ENCODE data around the gene NPTN.
A peak's percentile ranks its signal among the peaks of the same experiment; 100 is the strongest.
"Not testable (repeated sequence)": the region's sequence is repeated elsewhere in the genome, so short reads cannot be mapped to it uniquely, and the experiment has no call there.

NPTN gene

DNA sequence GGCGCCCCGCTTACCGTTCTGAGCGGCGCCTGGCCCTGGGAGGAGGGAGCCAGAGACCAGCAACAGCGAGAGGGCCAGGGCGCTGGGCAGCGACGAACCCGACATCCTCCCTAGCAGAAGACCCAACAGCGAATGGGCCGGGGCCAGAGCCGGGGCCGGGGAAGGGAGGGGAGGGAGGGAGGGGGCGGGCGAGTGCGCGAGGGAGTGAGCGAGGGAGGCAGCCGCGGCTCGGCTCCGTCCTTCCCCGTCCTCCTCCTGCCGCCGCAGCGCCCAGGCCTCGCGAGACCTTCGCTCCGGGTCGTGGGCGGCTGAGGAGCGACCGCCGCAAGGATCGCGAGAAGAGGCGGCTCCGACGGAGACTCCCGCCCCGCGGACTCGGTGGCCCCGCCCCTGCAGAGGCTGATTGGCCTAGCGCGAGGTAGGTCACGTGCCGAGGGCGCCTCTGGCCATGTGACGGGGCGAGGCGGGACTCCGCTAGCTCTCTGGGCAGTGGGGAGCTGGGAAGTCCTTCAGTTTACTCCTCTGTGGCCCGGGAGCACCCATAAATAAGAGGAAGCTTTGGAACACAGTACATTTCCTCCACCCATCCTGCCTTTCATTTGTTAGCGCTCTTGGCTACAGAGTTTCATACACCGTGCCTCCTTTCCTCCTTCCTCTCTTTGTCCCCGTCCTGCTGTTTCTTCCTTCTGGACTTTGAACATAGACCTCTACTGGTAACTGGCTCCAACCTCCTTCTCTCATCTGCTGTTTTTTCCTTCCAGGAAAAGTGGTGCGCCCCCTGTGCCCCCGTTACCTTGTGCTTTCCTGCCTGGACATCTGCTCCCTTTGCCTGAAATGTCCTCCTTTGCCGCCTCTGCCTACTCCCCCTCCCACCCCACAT is at the start of gene NPTN:
NPTN (minus strand) TSS at position 279 of the 880 bp plus-strand sequence; CDS start at position 105, 174 bp downstream.
- DNase-seq (ENCODE audit: low read depth), result peak; percentile 98

DNA sequence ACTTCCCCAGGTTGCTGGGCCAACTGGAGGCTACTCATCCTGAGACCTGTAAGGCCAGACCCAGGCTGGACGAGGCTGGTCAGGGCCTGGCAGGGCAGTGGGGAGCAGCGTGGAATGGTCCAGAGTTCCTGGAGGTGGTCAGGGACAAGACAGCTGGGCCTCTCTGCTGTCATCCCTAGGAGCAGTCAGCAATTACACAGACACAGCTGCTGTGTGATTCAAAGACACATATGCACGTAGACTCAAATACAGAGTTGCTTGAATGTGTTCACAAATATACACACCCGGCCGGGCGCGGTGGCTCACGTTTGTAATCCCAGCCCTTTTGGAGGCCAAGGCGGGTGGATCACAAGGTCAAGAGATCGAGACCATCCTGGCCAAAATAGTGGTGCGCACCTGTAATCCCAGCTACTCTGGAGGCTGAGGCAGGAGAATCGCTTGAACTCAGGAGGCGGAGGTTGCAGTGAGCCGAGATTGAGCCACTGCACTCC is 49.5 kb upstream of the NPTN start:
- DNase-seq (ENCODE audit: low read depth), result no peak

DNA sequence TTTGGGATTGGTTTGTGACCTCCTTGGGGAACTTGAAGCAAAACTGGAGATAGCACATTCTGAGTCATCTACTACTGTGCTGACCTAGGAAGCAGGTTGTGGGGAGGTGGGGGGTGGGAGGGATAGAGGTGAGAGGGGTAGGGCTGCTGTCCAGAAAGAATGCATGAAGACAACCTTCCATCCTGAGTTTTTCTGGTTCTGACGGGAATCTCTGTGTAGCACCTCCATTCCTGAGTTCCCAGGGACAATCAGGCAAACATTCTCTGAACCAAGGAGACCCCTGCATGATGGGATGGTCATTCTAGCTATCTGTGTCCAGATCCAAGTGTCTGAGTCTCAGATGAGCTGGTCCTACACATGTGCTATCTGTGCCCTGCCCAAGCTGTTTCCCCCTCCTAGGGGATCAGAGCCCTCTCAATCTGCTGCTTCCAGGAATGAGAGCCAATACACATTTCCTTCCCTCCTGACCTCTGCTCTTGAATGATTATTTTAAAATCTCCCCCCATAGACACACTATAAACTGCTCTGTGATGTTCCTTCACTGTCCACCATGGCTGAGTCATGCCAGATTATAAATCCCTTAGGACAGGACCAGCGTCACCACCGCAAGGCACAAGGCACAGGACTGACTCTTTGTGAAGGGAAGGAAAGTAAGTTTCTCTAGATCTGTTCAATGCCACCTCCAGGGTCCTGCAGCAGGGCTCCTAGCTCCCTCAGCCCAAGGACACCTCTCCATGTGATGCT is 48.8 kb upstream of the NPTN start:
- DNase-seq (ENCODE audit: low read depth), result no peak

DNA sequence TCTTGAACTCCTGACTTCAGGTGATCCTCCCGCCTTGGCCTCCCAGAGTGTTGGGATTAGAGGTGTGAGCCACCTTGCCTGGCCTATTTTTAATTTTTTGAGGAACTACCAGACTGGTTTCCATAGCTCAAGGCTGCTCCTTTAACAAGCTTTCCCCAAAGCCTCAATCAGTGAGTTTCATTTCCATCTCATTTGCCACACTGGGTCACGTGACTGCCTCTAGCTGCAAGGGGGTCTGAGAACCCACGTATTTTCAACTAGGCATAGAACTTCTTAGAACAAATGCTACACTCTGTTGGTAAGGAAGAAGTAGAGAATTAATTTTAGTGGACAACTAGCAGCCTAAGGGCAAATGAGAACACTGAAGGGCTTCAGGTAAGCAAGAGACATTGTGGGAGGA is 47.9 kb upstream of the NPTN start:
- DNase-seq (ENCODE audit: low read depth), result no peak

DNA sequence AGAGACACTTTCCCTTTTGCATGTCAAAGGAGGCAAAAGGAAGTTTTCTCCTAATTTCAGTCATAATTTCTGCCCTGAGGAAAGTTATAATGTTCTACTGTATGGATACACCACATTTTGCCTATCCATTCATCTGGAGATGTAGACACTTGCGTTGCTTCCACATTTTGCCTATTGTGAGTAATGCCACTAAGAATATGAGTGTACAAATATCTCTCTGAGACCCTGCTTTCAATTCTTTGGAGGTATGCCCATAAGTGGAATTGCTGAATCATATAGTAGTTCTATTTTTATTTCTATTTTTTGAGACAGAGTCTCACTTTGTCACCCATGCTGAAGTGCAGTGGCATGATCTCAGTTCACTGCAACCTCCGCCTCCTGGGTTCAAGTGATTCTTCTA is 47.4 kb upstream of the NPTN start:
- DNase-seq (ENCODE audit: low read depth), result no peak

DNA sequence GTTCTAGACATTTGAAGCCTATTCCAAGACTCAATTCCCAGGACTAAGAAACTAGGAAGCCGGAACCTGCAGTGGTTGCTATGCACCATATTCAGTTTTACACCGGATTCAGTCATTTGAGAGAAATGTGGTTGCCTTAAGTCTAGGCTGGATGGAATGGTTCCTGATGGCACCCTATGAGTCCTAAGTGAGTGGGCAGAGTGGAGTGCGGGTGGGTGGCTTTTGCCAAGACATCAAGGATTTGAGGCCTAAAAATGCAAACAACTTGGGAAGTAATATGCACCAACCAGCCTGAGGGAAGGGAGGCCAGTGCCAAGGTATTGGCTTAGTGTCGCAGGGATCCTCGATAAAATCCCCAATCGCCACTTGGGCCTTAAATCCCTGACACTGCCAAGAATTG is 46.8 kb upstream of the NPTN start:
- no peak for DNase-seq (ENCODE audit: low read depth)

DNA sequence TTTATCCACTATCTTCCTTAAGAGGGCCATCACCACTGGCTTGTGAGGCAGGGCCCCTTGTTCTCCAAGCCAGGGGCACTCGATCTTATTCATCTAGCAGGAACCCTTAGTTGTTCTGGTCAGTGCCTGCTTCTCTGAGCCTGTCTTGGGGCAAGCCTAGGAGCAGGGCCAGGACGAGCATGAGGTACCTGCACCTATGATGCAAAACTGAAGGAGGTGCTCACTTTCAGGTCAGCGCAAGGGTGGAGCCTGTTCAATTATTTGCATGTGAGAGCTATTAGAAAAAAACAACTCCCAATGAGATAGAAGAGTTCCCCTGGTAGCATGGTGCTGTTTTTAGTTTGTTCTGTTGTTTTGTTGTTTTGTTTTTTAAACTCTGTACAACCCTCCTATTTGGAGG is 46.0 kb upstream of the NPTN start:
- no peak for DNase-seq (ENCODE audit: low read depth)

DNA sequence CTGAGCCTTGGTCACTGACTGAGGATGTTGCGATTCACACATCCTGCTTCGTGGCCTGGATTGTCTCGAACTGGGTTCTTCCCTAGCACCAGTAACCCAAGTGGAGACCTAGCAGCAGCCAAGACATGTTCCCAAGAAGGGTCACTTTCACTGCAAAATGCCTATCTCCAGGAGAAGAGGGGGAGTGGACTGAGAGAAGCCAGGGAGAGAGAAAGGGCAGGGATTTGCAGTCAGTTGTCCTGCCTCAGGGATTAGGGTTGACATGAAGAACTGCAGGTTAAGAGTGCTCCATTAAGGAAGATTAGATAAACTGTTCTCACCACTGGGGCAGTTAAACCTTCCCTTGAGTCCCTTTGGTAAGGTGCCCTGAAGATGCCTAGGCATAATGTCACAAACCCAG is 45.3 kb upstream of the NPTN start:
- no peak for DNase-seq (ENCODE audit: low read depth)

DNA sequence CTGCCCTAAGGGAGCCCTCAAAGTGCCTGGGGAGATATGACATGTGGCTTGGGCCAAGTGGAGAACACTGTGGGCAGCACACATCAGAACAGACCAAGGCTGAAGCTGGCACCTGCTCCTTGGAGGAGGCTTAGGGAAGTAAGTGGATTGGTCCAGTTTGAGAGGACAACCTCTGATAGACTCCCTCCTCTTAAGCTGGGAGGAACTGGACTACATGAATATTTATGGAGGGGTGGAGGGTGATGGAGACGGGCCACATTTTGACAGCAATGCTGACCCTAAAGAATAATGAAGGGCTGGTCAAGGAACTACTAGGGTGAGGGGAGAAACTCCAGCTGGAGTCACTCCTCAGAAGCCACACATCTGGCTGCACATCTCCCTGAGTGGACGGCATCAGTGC is 44.5 kb upstream of the NPTN start:
- DNase-seq (ENCODE audit: low read depth), result no peak

DNA sequence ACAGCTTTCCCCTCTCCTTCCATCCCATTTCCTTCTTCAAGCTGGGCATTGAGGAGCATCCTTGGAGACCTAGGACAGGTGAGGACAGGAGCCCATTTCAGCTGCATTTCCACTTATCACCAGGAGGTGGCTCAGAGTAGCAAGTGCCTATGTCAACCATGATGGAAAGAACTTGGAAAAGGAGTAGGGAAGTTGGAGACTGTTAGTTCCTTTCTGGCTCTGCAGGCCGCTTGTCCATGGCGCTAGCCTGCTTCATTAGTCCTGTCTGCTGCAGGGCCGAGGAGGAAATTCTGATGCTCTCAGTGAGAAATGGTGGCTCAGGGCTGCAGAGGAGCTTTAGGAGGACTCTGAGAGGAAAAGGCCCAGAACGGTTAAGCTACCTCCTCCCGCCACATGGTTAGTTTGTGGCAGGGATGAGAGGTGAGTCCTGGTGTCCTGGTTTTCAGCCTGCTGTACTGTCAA is 44.0 kb upstream of the NPTN start:
- peak; percentile 18 for DNase-seq (ENCODE audit: low read depth)

DNA sequence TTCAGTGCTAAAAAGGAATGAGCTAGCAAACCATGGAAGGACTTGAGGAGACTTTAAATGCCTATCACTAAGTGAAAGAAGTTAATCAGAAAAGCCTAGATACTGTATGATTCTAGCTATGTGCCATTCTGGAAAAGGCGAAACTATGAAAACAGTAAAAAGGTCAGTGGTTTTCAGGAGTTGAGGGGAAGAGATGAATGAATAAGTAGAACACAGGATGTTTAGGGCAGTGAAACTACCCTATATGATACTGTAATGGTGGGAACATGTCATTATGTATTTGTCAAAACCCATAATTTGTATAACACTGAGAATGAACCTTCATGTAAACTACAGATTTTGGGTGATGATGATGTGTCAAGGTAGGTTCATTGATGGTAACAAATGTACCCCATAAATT is 41.4 kb upstream of the NPTN start:
- DNase-seq (ENCODE audit: low read depth), result no peak

DNA sequence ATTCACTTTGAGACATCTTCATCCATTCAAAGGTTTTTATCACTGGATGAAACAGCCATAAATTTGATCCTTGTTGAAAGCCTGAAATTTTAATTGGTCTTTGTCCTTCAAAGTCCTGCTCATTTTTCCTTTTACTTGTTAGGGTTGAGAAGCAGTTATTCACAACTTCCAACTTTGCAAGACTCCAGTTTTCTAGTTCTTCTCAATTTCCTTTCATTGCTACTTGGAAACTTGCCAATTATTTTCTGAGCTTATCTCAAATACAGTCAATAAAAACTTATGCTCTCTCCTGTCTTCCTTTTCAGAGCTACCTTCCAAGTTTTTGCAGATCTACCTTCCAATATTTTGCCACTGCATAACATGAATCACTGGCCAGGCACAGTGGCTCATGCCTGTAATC is 27.3 kb upstream of the NPTN start:
- no peak for DNase-seq (ENCODE audit: low read depth)

DNA sequence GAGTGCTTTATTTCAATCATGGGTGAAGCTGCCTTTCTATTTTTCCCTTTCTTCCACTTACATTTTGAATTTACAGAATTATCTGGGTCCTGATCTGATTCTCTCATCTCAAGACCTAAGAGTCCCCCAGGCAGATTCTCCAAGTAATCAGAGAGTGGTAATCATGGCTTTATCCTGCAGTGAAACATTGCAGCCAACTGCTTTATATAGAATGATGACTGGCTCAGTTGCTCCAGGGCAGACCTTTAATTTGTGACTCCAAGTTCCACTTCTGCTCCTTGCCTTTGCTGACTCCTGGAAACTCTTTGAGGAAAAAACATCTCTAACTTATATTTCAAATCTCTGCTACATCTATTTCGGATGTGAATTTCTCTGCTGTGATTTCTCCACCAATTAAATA is 25.5 kb upstream of the NPTN start:
- no peak for DNase-seq (ENCODE audit: low read depth)

DNA sequence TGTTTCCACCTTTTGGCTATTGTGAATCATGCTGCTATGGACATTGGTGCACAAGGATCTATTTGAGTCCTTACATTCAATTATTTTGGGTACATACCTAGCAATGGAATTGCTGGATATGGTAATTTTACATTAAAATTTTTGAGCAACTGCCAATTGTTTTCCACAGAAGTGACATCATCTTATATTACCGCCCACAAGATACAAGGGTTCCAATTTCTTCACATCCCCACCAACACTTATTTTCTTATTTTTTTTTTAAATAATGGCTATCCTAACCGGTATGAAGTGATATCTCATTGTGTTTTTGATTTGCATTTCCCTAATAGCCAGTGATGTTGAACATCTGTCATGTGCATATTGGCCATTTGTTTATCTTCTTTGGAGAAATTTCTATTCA is 22.5 kb upstream of the NPTN start:
- no peak for DNase-seq (ENCODE audit: low read depth)

DNA sequence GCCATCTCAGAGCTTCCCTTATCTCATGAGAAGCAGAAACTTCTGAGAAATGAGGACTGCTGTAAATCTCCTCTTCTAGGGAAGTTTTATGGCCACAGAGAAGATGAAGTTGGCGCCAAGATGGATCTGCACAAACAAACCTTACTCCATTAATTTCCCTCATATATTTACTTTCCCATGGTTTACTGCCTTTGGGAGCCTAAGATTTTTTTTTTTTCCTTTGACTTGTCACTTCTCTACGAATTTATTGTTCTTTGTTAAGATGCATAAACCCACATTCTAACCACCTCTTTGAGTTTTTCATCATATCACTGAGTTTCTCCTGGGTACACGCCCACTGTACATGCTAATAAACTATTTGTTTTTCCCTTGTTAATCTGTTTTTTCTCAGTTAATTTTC is 21.5 kb upstream of the NPTN start:
- no peak for DNase-seq (ENCODE audit: low read depth)

DNA sequence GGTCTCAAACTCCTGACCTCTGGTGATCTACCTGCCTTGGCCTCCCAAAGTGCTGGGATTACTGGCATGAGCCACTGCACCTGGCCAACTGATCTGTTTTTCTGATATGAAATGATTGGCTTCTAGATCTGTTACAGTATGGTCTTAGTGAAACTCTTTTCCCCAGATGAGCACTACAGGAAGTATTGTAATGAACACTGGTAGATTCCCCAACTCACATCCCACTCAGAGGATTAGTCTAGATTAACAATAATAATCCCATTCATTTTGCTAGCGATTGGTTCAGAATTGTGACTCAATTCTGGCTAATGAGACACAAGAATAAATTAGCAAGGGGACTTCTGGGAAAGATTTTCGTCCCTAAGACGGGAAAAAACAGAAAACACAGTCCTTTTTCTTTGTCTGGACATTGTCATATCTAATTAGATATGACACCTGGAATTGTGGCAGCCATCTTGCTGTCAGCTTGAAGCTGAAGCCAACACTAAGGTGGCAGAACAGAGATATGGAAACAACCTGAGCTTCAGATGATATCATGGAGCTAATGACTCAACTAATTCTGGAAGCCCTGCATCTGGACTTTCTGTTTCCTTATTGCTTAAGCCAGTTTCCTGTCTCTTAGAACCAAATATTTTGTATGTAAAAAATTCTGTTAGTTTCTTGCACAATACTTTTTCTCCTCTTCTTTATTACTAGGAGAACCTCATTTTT is 17.4 kb upstream of the NPTN start:
- DNase-seq (ENCODE audit: low read depth), result no peak

DNA sequence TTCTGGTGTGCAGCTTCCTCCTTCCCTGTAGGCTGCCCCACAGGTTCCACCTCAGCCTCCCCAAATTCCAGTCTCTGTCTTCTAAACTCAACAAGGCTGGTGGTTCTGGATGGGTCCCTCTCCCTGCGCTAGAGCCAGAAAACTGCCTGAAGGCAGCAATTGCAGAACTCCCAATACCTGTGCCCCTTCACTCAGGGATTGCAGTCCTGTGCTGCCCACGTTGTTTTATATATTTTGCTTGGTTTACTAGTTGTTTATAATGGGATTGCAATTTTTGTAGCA is 14.8 kb upstream of the NPTN start:
- DNase-seq (ENCODE audit: low read depth), result no peak

DNA sequence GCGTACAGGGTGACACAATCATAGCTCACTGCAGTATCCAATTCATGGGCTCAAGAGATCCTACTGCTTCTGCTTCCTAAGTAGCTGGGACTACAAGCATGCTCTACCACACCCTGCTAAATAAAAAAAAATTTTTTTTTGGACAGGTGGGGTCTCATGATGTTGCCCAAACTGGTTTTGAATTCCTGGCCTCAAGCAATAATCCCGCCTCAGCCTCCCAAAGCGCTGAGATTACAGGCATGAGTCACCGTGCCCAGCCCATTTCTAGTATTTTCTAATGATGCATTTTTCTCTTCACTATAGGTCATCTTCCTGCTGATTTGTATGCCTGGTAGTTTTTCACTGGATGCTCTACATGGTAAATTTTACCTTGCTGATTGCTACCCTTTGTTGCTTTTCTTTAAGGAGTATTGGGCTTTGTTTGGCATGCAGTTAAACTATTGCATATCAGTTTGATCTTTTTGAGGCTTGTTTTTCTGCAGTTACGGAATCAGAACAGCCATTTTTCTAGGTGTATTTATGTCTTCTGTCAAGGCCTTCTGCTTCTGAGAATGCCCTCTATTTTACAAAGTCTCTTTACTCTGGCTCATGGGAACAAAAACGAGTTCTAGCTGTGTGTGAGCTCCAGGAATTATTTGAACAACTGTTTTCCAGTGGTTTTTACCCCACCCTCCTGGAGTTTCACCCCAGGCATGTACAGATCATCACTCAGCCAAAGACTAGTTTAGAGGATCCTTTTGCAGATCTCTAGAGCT is 14.2 kb upstream of the NPTN start:
- DNase-seq (ENCODE audit: low read depth), result no peak

DNA sequence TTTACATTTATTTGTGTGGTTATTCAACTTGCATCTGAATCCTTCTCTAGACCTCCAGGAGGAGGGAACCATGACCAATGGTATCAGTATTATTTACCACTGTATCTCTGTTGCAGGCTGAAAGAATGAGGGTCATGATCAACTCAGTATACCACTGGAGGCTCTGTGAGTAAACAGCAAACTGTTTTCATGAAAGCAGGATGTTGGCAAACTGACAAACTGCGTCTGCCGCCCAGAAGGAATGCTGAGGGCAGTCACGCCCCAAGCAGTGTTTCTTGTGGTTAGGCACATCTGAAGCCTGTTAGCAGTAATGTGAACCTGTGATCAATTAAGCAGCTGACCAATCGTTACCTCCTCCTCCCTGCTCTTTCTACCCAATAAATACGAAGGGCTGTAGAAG is 6.3 kb upstream of the NPTN start:
- DNase-seq (ENCODE audit: low read depth), result not testable (repeated sequence)

DNA sequence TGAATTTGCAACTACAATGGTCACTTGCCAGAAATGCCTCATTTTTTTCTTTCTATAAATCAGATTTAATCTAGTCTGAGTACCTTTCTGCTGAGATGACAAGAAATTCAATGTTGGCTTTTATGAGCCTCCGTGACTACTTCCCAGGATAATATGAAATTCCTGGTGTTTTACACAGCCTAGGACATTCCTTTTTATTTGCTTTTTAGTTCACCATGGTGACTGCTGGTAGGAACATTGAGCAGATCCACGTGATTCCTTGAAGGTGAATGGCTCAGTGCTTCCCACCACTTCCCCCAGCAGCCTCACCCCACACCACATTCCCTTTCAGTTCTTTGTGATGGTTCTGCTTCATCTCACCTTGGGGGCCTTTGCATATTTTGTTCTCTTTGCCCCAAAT is 4.3 kb upstream of the NPTN start:
- no peak for DNase-seq (ENCODE audit: low read depth)

DNA sequence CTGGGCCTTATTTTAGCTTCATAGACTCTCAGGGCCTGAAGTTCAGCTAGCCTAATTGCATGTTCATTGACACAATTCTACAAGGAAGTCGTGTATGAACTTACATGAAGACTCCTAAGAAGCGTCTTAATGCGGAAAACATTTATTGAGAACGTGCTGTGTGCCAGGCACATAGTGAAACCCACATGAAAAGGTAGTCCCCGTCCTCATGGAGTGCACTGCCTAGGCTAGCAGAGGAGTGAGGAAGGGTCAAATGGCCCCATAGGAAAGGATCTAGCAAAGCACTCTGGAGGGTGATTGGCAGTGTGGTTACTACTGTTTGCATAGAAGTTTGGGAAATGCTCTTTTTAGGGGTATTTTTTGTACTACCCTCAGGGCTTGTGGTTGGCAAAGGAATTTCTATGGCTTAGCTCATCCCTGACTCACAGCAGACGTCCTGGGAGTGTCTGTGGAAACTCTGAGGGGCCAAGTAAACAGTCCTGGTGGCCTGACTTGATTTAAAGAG is 854 bp upstream of the NPTN start:
- DNase-seq (ENCODE audit: low read depth), result no peak

DNA sequence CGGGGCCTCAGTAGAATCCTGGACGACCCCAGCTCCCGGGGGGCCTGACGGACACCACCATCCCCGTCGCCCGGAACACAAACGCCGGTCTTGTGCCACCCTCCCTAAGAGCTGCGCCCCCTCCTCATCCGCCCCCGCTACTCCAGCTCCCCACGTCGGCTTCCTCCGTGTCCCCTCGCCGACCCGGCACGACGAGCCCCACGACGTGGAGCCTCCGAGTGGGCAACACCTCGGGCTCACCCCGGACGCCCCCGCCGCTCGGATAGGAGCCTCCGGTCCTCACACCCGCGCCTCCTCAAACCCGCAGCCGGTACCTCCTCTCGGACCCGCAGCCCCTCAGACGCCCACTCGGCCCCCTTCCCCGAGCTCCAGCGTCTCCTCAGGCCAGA is 525 bp downstream of the NPTN start:
- no peak for DNase-seq (ENCODE audit: low read depth)
